A549 treated with AZD9567 at 1 μM for 4 hours (cell line): ENCODE measurements around the gene PITX3. TPM values are rescaled to one million over a fixed set of nuclear protein-coding genes. Genes with fewer than 3 reads are reported as not detected.

Experiments used
- total RNA-seq: library from RNA; stranded (reverse); fragments of 200-300 nt; extraction: Qiagen RNA extraction; gene quantifications from 5 replicates; pipeline ENCODE4 v1.2.3, GENCODE V29; 2022; ENCODE audit not compliant: insufficient read depth

The PITX3 gene
- total RNA-seq, result 0.35 to 0.70 TPM (median 0.63 TPM) in 4 of 5 replicates, not detected in the other

GRCh38 chr10:102241444-102242117, at the start of gene PITX3:
Gene PITX3 (minus strand): TSS chr10:102241512. CDS start chr10:102232080, 9,432 bp downstream.

GRCh38 chr10:102245082-102245931, 4.0 kb upstream of the PITX3 start, which contains the start of gene GBF1:
Gene GBF1 (plus strand): TSS chr10:102245532. CDS start chr10:102258939, 13,407 bp downstream.

GRCh38 chr10:102225646-102226541, 15.4 kb downstream of the PITX3 start, which contains the start of gene ELOVL3:
Gene ELOVL3 (plus strand): TSS chr10:102226299. CDS start chr10:102226549, 250 bp downstream.

Other genes with a start within 250 kb of the PITX3 start
- gene ARMH3, start 185.3 kb downstream of the PITX3 start, total RNA-seq, result 6.9 to 11.5 TPM (median 10.7 TPM) in 5 replicates
- gene HPS6, start 176.2 kb downstream of the PITX3 start, total RNA-seq, result 25.7 to 40.3 TPM (median 37.5 TPM) in 5 replicates
- 31.0 to 36.7 TPM (median 35.8 TPM) in 5 replicates for gene LDB1, start 121.1 kb downstream of the PITX3 start, total RNA-seq
- gene PPRC1, start 108.5 kb downstream of the PITX3 start, total RNA-seq, result 49.5 to 64.0 TPM (median 57.7 TPM) in 5 replicates
- 164 to 179 TPM (median 178 TPM) in 5 replicates for gene NOLC1, start 89.1 kb downstream of the PITX3 start, total RNA-seq
- 0.31 to 1.5 TPM (median 0.42 TPM) in 5 replicates for gene ELOVL3, start 15.2 kb downstream of the PITX3 start, total RNA-seq
- gene GBF1, start 4.0 kb upstream of the PITX3 start, total RNA-seq, result 23.9 to 28.6 TPM (median 27.0 TPM) in 5 replicates
- gene NFKB2, start 154.2 kb upstream of the PITX3 start, total RNA-seq, result 41.6 to 72.1 TPM (median 51.9 TPM) in 5 replicates
- 0.43 to 0.81 TPM (median 0.68 TPM) in 4 of 5 replicates, not detected in the other for gene PSD, start 177.3 kb upstream of the PITX3 start, total RNA-seq
- gene FBXL15, start 179.3 kb upstream of the PITX3 start, total RNA-seq, result 4.8 to 11.7 TPM (median 11.0 TPM) in 5 replicates
- 53.9 to 67.4 TPM (median 66.5 TPM) in 5 replicates for gene CUEDC2, start 191.1 kb upstream of the PITX3 start, total RNA-seq
- gene C10orf95, start 210.0 kb upstream of the PITX3 start, total RNA-seq, result 0.05 to 0.15 TPM (median 0.09 TPM) in 3 of 5 replicates, not detected in the others